ENCODE data around the gene MX1. TPM values are rescaled to one million over a fixed set of nuclear protein-coding genes. Genes with fewer than 3 reads are reported as not detected.

Gene MX1
- total RNA-seq, 1 donor from 2014 or later = 43.8 TPM

DNA sequence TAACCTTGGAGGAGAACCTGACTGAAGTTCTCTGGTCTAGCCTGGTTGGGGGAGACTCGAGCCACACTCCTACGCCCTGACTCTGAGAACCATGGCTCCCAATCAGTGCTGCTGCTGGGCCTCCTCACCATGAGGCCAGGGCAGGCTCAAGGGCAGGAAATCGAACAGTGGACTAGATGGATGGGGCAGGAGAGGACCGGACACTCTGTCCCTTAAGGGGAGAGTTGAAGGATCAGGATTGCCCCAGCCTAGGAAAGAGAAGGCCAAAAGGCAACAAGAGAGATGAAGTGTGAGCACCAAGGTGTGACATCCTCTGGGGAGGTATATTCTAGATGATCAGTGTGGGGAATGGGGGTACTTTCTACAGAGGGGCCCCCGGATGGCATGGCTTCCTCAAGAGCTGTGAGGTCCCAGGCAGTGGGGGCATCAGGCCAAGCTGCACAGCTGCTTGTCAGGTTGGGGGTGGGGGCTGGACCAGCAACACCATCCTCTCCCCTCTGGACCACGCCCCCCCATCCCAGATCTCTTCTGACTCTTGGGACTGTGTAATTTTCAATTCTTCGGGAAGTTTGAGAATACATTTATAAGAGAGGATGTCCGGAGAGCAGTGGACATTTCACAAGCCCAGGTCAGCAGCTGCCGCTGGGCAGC is 34.0 kb downstream of the MX1 start:
- DNase-seq (ENCODE audit: low spot score) = no peak

DNA sequence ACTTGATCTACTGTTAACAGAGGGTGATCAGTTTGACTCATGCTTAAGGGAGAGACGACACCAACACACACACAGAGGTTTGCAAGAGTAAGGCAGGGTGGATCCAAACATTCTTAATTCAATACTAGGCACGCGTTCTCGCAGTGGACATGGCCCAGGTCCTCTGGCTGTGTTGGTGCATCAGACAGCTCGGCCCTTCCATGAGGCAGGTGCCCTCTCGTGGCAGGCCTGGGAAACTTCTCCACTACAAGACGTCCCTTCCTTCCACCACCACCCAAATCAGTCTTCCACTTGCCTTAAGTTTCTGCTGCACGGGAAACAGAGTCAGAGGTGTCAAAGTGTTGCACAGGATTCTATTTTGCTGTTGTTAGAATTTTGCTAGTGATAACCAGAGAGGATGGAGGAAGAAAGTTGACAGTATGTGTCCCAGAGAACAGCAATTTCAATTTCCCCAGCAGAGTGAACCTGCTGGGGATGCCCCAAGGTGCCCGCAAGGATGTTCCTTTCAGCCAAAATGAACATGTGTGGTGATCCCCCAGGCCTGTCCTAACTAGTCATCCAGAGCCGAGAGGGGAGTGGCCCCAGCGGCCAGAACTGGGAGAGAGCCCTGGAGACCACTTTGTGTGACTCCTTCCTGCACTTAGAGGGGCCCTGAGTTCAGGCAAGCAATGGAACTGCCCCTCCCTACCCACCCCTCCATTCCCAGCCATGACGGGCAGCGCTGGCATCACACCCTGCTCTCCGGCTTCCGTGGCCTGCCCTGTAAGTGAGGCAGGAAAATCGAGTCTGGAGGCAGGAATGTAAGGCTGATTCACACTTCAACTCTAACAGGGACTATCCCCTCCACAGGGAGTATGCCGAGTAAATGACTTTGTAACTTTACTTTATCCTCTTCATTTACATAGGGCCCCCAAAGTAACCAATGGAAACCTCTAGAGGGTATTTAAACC is 34.8 kb downstream of the MX1 start:
- DNase-seq (ENCODE audit: low spot score) = peak; percentile 83

DNA sequence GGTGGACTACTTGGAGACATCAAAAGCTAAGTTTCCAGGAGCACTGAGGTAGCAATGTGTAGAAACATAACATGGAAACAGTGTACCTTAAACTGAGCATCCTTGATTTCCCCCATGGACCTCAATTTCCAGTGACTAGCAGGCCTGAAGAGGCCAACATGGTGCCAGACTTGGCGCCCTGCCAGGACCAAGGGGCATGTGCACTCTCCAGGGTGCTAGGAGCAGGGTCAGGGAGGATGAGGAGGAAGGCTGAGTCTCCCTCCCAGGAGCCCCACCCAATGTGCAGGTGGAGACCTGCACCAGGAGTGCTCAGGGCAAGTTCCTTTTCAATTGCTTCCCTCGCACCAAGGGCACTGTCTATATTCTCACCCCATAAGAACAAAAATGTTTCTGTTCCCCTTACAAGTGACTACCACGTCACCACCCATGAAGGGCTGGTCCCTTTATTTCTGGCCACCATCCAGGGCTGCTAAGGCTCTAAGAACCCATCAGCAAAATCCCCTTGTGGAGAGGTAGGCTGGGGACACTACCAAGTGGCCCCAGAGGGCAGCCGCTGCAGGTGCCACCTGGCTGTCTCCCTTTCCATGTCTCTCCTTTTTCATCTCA is 39.2 kb downstream of the MX1 start:
- no peak for DNase-seq (ENCODE audit: low spot score)

DNA sequence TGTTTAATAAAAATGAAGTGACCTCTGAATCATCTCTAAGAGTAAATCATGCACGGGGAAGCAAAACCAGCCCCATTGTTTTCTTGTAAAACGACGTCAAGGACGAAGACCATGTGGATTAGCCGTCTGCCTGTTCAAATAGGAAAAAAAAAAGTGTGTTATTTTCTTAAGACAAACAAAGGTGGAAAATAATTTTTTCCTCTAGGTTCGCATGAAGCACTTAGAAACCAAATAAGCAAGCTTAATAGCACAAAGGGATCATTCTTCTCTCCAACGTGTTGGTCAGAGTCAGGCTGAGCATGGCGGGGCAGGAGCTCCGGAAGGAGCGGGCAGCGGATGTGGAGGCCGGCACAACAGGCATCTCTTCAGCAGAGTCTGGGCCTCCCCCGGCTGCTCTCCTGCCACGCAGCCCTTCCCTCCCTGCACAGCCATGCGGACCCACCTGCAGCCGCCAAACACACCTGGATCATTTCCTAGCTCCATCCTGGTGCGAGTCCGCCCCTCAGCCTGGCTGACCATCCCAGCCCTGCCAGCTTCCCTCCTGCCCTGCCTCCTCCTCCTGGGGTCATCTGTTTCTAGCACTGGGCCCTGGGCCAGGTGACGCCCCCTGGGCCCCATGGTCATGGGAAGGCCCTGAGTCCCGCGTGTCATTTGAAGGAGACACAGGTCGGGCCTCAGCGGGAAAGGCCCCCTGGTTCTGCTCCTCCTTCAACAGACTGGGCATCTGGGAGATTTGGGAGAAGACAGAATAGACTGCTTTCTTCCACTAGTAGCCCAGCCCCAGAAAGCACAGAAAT is 40.2 kb downstream of the MX1 start:
- no peak for DNase-seq (ENCODE audit: low spot score)

DNA sequence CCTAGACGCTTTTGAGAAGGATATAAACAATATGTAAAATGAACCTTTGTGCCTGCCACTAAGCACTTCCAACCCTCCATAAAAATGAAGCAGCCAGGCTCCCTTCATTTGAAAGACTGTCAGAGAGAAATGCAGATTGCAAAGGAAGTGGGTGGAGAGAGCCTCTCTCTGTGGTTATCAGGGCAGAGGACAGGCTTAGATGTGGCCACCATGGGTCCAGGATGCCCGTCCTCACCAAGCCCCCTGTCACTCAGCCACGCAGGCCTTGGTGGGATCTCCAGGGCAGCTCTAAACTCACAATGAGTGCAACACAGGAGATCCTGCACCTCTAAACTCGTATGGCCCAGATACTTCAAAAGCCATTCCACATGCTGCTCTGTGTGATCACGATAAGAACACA is 44.0 kb downstream of the MX1 start:
- DNase-seq (ENCODE audit: low spot score) = no peak

DNA sequence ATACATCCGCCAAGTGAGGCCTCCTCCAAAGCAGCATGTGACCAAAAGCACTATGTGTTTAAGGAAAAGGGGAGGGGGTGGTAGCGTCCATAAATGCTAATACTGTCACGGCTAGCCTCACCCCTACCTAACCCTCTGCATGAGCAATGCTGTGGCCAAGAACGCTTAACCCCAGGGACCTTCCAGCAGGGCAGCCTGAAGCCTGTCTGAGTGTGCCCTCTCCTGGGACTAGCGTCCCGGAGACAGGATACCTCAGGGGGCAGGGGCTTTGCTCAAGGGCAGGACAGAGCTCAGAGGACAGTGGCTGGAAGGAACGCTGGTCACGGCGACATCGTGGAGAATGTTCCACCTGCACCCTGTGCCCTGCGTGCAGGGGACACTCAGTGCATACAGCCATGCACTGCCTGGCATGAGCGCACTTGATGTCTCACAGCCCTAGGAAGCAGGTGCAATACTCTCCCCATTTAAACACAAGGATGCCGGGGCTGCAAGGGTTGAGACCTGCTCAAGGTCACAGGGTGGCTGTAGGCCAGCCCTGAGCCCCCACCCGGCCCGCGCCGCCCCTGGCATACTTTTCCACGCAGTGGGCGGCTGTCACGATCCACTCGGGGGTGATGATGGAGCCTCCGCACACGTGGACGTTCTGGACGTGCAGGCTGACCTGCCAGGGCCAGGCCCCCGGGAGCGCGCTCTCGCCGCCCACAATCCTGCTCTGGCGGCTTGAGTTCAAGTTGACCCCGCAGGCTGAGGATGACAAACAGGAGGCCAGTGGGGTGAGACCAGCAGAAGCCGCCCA is 46.9 kb downstream of the MX1 start:
- no peak for DNase-seq (ENCODE audit: low spot score)

DNA sequence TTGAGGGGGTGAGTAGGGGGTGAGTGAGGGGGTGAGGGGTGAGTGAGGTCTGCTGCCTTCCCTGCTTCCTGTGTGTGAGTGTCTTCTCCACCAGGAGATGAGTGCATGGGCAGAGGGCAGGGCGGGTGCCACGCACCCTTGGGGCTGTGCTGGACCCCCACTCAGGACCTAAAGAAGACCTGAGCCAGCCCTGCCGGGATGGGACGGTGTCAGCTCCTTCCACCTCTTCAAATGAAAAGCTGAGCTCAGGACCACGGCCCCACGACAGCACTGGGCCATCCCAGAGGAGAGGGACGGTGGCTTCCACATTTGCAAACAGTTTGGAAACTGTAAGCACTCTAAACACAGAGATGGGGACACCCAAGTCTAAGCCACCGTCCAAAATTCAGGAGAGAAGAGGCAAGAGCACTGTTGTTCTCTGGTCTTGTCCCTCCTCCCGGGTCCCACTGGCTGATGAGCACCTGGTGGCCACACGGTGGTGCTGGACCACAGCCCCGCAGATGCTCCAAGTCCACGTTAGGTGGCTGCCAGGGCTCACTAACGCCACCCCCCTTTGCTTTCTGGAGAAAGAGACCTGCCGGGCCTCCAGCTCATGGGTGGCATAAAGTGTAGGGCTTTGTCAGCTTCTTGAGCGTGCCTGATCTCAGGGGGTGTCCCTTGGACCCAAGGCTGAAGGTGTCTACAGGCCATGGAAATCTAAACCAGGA is 49.8 kb downstream of the MX1 start:
- no peak for DNase-seq (ENCODE audit: low spot score)

DNA sequence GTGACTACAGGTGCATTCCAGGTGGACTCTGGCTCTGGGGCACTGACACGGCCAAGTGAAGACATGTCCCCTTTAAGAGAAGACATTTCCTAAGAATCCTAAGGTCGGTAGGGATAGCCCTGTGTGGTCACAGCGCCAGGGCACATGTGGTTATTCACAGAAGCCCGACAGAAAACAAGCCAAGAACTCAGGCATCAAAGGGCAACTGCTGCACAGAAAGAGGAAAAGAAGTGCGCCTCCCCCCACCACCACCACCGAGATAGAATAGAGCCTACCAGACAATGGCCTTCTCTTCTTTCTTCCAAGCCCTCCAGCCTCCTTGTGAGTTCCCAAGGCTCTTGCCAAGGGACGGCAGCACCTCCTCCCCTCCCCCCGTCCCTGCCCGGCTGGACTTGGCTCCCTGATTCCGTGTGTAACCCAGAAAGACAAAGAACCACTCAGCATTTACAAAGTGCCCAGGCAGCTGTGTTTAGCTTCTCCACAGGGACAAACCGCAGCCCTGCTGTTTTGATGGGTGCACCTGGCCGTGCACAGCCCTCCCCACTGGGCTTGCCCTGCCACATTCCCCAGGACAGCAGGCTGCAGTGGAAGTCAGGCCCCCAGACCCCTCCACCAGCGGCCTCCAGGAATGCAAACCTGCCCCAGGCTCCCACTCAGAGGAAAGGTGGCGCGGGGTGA is 51.7 kb downstream of the MX1 start:
- DNase-seq (ENCODE audit: low spot score) = no peak

DNA sequence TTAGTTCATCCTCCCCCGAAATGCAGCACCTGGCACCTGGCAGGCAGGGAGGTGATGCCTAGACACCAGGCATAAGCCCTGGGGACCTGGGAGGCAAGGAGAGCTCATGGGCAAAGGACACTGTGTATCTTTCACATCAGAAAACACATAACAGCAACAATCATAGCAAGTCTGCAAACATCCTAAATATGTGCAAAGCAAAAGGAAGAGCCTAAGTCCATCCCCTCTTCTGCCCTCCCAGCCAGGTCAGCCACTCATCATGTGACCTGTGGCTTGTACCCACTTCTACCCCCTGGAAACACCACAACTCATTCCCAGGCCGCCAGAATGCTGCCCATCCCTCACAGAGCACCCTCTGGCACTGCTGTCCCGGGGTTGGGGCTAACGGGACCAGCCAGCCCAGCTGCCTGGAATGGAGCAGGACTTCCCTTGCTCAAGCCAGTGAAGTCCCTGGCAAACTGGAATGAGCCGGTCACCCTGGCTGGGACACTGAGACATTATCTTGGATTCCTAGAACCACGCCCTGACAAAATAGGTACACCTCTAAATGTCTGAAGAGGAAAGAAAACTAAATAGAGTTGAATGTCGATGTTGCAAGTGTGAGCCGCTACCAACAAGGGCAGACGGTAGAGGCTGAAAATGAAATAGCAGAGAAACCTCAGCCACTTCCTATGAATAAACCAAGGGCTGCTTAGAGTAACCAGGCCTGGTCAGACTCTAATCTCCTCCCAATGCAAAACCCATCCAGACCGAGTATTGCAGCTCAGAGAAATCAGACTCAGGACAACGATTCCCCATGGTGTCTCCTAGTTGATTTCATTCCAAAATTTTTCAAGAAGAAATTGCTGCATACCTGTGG is 52.5 kb downstream of the MX1 start:
- no peak for DNase-seq (ENCODE audit: low spot score)

DNA sequence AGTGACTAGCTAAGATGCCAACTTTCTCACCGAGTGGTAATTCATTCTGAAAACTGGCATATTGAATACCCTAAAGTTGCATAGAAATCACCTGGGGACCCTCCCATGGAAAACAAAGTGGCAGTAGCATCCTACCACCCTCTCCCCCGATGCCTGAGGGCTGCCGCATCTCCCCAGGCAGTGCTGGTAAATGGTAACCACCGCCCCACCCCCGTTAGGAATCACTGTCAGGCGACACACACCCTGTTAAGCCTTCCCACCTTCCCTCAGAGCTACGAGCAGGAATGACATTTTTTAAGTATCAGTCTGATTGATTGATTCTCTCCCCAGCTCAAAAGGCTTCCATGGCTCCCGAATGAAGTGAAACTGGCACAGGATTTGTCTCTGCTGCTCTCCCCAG is 53.6 kb downstream of the MX1 start:
- DNase-seq (ENCODE audit: low spot score) = no peak

DNA sequence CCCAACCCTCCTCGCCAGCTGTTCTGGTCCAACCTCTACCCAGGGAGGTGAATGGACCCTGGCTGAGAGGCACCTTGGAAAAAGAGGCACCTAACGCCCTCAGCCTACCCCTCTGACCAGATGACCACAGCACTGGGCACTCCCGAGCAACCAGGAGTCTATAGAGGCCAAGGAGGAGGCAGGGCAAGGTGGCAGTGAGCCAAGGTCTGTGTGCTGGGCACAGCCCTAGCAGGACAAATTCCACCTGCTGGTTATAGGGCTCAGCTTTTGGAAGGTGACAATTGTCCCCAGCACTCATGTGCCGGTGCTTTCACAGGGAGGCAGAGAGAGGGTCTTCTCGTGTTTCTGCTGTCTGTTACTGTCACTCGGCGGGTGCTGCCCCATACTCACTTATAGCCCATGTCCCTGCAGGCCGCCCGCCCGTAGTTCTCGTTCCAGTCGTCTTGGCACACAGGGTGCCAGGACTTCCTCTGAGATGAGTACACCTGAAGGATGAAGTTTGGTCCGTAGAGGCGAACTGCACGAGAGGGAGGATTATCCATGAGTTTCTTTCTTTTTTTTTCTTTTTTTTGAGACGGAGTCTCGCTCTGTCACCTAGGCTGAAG is 54.1 kb downstream of the MX1 start:
- no peak for DNase-seq (ENCODE audit: low spot score)

DNA sequence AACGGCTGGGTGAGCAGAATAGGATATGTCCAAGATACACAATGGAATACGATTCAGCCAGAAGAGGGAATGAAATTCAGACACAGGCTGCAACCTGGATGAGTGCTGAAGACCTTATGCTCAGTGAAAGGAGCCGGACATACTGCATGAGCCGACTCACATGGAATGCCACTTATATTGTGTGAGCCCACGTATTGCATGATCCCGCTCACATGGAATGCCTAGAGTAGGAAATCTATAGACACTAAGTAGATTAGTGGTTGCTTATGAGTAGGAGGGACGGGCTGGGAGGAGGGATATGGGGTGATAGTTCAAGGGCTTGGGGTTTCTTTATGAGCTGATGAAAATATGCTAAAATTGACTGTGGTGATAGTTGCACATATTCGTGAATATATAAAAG is 55.2 kb downstream of the MX1 start:
- no peak for DNase-seq (ENCODE audit: low spot score)

DNA sequence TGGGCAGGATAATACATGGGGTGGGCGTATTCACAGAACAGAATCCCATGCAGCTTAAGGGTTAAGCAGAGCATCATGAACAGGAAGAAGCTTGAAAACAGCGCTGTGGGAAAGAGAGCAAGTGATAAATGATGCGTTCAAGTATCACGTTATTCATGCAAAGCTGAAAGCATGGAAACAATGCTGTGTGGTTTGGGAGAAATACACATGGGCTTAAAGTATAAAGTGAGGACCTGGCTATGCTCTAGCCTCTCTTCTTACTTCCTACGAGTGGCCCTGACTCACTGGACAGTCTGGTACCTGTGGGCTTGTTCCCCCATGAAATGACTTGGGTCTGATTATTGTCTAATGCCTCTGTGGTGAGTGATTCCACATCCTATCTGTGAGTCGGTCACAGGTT is 56.3 kb downstream of the MX1 start:
- DNase-seq (ENCODE audit: low spot score) = no peak

DNA sequence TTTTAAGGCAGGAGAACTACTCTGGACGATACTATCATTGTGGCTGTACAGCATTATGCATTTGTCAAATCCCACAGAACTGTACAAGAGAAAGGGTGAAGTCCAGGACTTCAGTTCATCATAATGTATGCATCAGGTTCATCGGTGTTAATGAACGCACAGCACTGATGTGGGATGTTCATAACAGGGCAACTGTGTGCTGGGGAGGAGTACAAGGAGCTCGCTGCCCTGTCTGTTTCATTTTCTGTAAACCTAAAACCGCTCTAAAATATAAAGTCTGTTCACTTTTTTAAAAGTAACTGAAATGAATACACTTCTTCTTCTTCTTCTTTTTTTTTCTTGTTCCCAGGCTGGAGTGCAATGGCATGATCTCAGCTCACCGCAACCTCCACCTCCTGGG is 56.9 kb downstream of the MX1 start:
- no peak for DNase-seq (ENCODE audit: low spot score)

DNA sequence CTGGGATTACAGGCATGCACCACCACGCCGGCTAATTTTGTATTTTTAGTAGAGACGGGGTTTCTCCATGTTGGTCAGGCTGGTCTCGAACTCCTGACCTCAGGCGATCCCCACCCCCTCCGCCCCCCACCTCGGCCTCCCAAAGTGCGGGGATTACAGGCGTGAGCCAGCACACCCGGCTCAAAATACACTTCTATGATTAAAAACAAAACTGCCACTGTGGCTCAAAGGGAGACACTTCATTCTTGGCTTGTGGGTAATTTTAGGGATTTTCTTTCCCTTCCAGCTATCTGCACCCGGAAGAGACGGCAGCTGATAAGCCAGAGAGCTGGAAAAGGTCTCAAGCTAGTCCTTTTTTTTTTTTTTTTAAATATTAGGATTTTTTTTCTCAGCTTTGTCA is 57.4 kb downstream of the MX1 start:
- no peak for DNase-seq (ENCODE audit: low spot score)

DNA sequence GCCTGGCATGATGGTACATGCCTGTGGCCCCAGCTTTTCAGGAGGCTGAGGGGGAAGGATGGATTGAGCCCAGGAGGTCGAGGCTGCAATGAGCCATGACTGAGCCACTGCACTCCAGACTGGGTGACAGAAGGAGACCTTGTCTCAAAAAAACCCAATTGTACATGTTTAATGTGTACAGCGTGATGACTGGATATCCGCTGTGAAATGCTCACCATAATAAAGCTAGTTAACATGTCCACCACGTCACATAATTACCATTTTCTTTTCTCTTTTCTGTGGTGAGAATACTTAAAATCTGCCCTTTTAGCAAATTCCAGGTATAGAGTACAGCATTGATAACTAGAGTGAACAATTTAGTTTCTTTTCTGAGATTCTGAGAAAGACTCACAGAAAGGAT is 57.9 kb downstream of the MX1 start:
- DNase-seq (ENCODE audit: low spot score) = no peak

DNA sequence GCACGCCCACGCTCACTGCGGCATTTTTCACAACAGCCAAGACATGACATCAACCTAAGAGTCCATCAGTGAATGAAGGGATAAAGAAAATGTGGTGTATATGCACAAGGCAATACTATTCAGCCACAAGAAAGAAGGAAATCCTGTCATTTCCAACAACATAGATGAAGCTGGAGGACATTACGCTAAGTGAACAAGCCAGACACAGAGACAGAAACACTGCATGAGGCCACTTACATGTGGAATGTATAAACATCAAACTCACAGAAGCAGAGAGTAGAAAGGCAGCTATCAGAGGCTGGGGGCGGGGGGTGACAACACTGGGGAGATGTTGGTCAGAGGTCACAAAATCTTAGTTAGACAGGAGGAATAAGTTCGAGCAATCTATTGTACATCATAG is 61.0 kb downstream of the MX1 start:
- no peak for DNase-seq (ENCODE audit: low spot score)

DNA sequence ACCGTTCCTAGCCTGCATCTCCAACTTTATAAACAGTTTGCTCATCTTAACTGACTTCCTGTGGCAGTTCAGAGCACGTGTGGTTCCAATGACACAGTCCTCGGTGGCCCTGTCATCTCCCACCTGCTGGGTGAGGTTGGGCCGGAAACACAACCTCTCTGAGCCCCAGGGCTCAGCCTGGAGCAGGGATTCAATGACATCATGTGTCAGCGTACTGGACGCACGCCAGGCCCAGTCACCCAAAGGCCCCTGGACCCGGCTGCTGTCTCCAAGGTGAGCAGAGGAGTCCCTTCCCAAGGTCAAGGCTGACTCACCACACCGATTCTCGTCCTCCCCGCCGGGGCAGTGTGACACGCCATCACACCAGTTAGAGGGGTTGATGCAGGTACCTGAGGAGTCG is 62.0 kb downstream of the MX1 start:
- DNase-seq (ENCODE audit: low spot score) = no peak

DNA sequence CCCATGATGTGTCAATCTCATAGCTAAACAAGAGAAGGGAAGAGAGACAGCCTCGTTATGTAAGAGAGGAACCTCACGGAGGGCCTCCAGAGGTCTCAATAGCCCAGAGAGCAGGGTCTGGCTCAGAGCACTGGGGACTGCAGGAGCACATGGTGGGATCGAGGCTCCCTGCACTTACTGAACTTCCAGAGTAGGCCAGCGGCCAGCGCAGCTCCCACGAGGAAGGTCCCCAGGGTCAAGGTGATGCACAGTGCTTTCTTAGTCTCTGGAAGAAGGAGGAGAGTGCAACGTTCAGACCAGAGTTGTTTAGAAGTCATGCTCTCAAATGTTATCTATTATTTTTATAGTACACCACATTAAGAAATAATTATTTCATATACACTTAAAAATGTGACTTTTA is 63.3 kb downstream of the MX1 start:
- DNase-seq (ENCODE audit: low spot score) = no peak

Data from ureter (tissue), 1 donor.